OCI-LY7 (cell line): Measurements from ENCODE around the gene GHDC. TPM values are rescaled to one million over a fixed set of nuclear protein-coding genes. Genes with fewer than 3 reads are reported as not detected.

Experiments used
- BruUV-seq: library from RNA; stranded (reverse); fragments of 400-500 nt; replicated peaks from 2 replicates; lab custom pipeline; 2021; lab: Mats Ljungman, UMichigan
- CTCF ChIA-PET: fragments of 300-600 bp; sonication (Branson Sonifier 250); formaldehyde crosslinking; loops from one replicate; lab custom pipeline; 2022; ENCODE audit warnings: antibody characterized with exemption; ENCODE audit not compliant: unreplicated experiment; lab: Charles Lee
- POLR2A ChIA-PET: fragments of 300-600 bp; sonication (Branson Sonifier 250); formaldehyde crosslinking; loops from one replicate; lab custom pipeline; 2022; ENCODE audit warnings: antibody characterized with exemption; lab: Charles Lee
- DNase-seq: peaks from one replicate; pipeline ENCODE4 v3.0.0-alpha.2; 2015; ENCODE audit warnings: low spot score
- H2AFZ ChIP-seq: fragments of 200-600 bp; sonication (generic), shearing (Covaris generic); 2 replicates; pipeline ENCODE4 v1.6.1; 2014; ENCODE audit warnings: mild to moderate bottlenecking, antibody characterized with exemption, low read length, moderate library complexity
- H3K27ac ChIP-seq: fragments of 200-600 bp; sonication (generic); 2 replicates; pipeline ENCODE4 v1.5.1; 2014; ENCODE audit warnings: mixed run types, low read depth, mild to moderate bottlenecking, moderate library complexity, low read length, inconsistent platforms; ENCODE audit not compliant: poor library complexity, severe bottlenecking
- H3K36me3 ChIP-seq: fragments of 200-600 bp; sonication (generic); 2 replicates; pipeline ENCODE4 v1.6.1; 2014; ENCODE audit warnings: mild to moderate bottlenecking, antibody characterized with exemption, low read length, moderate library complexity, mixed read lengths; ENCODE audit not compliant: insufficient read depth
- H3K4me1 ChIP-seq: fragments of 200-600 bp; sonication (generic); 2 replicates; pipeline ENCODE4 v1.5.1; 2014; ENCODE audit warnings: mild to moderate bottlenecking, low read length; ENCODE audit not compliant: insufficient read depth, poor library complexity, severe bottlenecking
- H3K4me2 ChIP-seq: fragments of 200-600 bp; sonication (generic); 2 replicates; pipeline ENCODE4 v1.6.1; 2014; ENCODE audit warnings: mild to moderate bottlenecking, low read length
- H3K4me3 ChIP-seq: fragments of 200-600 bp; sonication (generic); 2 replicates; pipeline ENCODE4 v1.5.1; 2014; ENCODE audit warnings: mild to moderate bottlenecking, low read depth, low read length; ENCODE audit not compliant: poor library complexity, severe bottlenecking
- H3K79me2 ChIP-seq: fragments of 200-600 bp; sonication (generic); 2 replicates; pipeline ENCODE4 v1.6.1; 2016; ENCODE audit warnings: low read depth, mild to moderate bottlenecking, low read length, moderate library complexity, mixed read lengths; ENCODE audit not compliant: insufficient read depth
- H3K9me2 ChIP-seq: fragments of 200-600 bp; sonication (generic); 2 replicates; pipeline ENCODE4 v1.6.1; 2016; ENCODE audit warnings: mild to moderate bottlenecking, low read length, mixed read lengths; ENCODE audit not compliant: insufficient read depth
- H3K9me3 ChIP-seq: fragments of 200-600 bp; sonication (generic); 2 replicates; pipeline ENCODE4 v1.6.1; 2014; ENCODE audit warnings: mild to moderate bottlenecking, mixed run types, low read length, mixed read lengths
- H4K20me1 ChIP-seq: fragments of 200-600 bp; sonication (generic); 2 replicates; pipeline ENCODE4 v1.6.1; 2014; ENCODE audit warnings: mild to moderate bottlenecking, antibody characterized with exemption, low read length, moderate library complexity, mixed read lengths; ENCODE audit not compliant: insufficient read depth
- CTCF ChIP-seq: fragments of 200-600 bp; sonication (generic); conservative IDR thresholded peaks from 2 replicates; pipeline ENCODE4 v1.5.1; 2014; ENCODE audit warnings: mild to moderate bottlenecking, antibody characterized with exemption, low read length, moderate library complexity, mixed read lengths
- EZH2phosphoT487 ChIP-seq: fragments of 200-600 bp; sonication (generic); IDR thresholded peaks from 2 replicates; pipeline ENCODE4 v1.6.1; 2018; ENCODE audit warnings: low read depth, borderline replicate concordance, mild to moderate bottlenecking, mixed run types, antibody characterized with exemption, low read length, moderate library complexity, mixed read lengths
- intact Hi-C: fragments of 100-400 bp; cut with micrococcal nuclease; formaldehyde crosslinking; loops from one replicate; pipeline ENCODE4 v1.10.0; 2022; ENCODE audit not compliant: unreplicated experiment
- total RNA-seq, 2 experiments: library from RNA; depleted of rRNA in 1 of 2; stranded (reverse); fragments of >200 nt in 1 of 2; shearing (Covaris generic) in 1 of 2; gene quantifications; 2 replicates each; pipeline ENCODE4 v1.2.3, GENCODE V29; 2014 to 2022

The GHDC gene
- total RNA-seq, 2 experiments from 2014 or later: 30.0 to 33.2 TPM

GRCh38 chr17:42185621-42185930 is 8.7 kb downstream of the GHDC start:
- H3K36me3 ChIP-seq: no peaks in the 10 kb centered on the region
- BruUV-seq: no TSS peak
- H2AFZ ChIP-seq: no peak overlapping the region
- H3K79me2 ChIP-seq: no peaks in the 10 kb centered on the region
- POLR2A ChIA-PET: interaction anchor here (1.1 kb wide), 1 partner anchor 9 kb away, joined by 4 read pairs; the partner anchor contains the start of gene GHDC
- TF ChIP-seq CTCF: no peak
- CTCF ChIA-PET: no interaction called here
- no peaks in the 10 kb centered on the region for H4K20me1 ChIP-seq
- intact Hi-C loops: loop anchor here (10.0 kb wide), 1 partner anchor 219 kb away; no protein-coding TSS in a partner anchor
- no peak overlapping the region for H3K27ac ChIP-seq
- peaks cover 27% of the 10 kb centered on the region for H3K4me1 ChIP-seq
- H3K9me2 ChIP-seq: no peaks in the 10 kb centered on the region
- no peak overlapping the region for H3K4me3 ChIP-seq
- no peak overlapping the region for H3K4me2 ChIP-seq
- no peaks in the 10 kb centered on the region for H3K9me3 ChIP-seq
- no peak for DNase-seq

- Histone ChIP-seq H4K20me1 (no peaks in the 10 kb centered on the region), H3K4me1 (peaks cover 27% of the 10 kb centered on the region), H3K79me2 (no peaks in the 10 kb centered on the region), H3K9me3 (no peaks in the 10 kb centered on the region), H3K4me2 (peak within 1 kb of the TSS; percentile 77), H3K9me2 (no peaks in the 10 kb centered on the region), H3K36me3 (no peaks in the 10 kb centered on the region), H3K27ac (no peak within 1 kb of the TSS), H3K4me3 (peak within 1 kb of the TSS; percentile 61), H2AFZ (peak within 1 kb of the TSS; percentile 88; the same call in 1 of the 2 replicates)
- CTCF ChIA-PET: no interaction called here
- POLR2A ChIA-PET: interaction anchor here (0.6 to 1.1 kb wide), 2 partner anchors 9 to 63 kb away, joined by 4 to 7 read pairs; partner anchors contain the start of gene GHDC
- no TSS peak for BruUV-seq
- peak; percentile 11 for DNase-seq
- TF ChIP-seq CTCF: no peak
- no peak for TF ChIP-seq EZH2phosphoT487
- intact Hi-C loops: loop anchor here (5.0 to 10.0 kb wide), 2 partner anchors 53 to 220 kb away; no protein-coding TSS in a partner anchor
Observed at GRCh38 chr17:42184713-42185620, 9.3 kb downstream of the GHDC start, which contains the start of gene HCRT. Gene HCRT (minus strand): TSS chr17:42185452. CDS start chr17:42185365, 87 bp downstream.
